Activated gamma-delta T cell treated with Interleukin-2 at 50 U/mL for 16 hours (primary cell): ENCODE data around the gene GLP1R.
"Not testable (repeated sequence)": the region's sequence is repeated elsewhere in the genome, so short reads cannot be mapped to it uniquely, and the experiment has no call there.

Experiments used
- DNase-seq: peaks from one replicate; pipeline ENCODE4 v3.0.0-alpha.2; 2020

Gene GLP1R

GRCh38 chr6:39090036-39090435, 41.5 kb downstream of the GLP1R start:
- DNase-seq: no peak

- no peak for DNase-seq
These were observed 42.6 kb downstream of the GLP1R start for GRCh38 chr6:39091220-39091619.

- no peak for DNase-seq
These were observed 43.5 kb downstream of the GLP1R start for GRCh38 chr6:39092124-39092523.

- no peak for DNase-seq
These were observed 44.6 kb downstream of the GLP1R start for GRCh38 chr6:39093149-39093708.

GRCh38 chr6:39095578-39095977, 47.0 kb downstream of the GLP1R start:
- no peak for DNase-seq

GRCh38 chr6:39100358-39100757, 51.8 kb downstream of the GLP1R start:
- no peak for DNase-seq

GRCh38 chr6:39102071-39102820, 53.7 kb downstream of the GLP1R start:
- no peak for DNase-seq

- no peak for DNase-seq
These were observed 54.2 kb downstream of the GLP1R start for GRCh38 chr6:39102821-39103136.

GRCh38 chr6:39104528-39104927, 55.9 kb downstream of the GLP1R start:
- no peak for DNase-seq

GRCh38 chr6:39107034-39107433, 58.5 kb downstream of the GLP1R start:
- DNase-seq: no peak

- DNase-seq: no peak
These were observed 59.1 kb downstream of the GLP1R start for GRCh38 chr6:39107641-39108040.

- DNase-seq: no peak
These were observed 59.7 kb downstream of the GLP1R start for GRCh38 chr6:39108041-39108839.

- no peak for DNase-seq
These were observed 62.7 kb downstream of the GLP1R start for GRCh38 chr6:39111280-39111679.

- DNase-seq: no peak
These were observed 65.2 kb downstream of the GLP1R start for GRCh38 chr6:39113788-39114187.

GRCh38 chr6:39114388-39114703, 65.8 kb downstream of the GLP1R start:
- no peak for DNase-seq

GRCh38 chr6:39114704-39115599, 66.4 kb downstream of the GLP1R start, which contains the start of gene SAYSD1:
TSS of gene SAYSD1 (minus strand) at chr6:39115186. CDS start at chr6:39115089, 97 bp downstream.
- peak; percentile 91 for DNase-seq

GRCh38 chr6:39118921-39119320, 70.3 kb downstream of the GLP1R start:
- no peak for DNase-seq

- no peak for DNase-seq
These were observed 75.5 kb downstream of the GLP1R start for GRCh38 chr6:39124114-39124513.

- DNase-seq: no peak
These were observed 79.5 kb downstream of the GLP1R start for GRCh38 chr6:39128106-39128505.

GRCh38 chr6:39128832-39129231, 80.3 kb downstream of the GLP1R start:
- no peak for DNase-seq

- DNase-seq: no peak
These were observed 82.1 kb downstream of the GLP1R start for GRCh38 chr6:39130691-39131090.

GRCh38 chr6:39134761-39135160, 86.2 kb downstream of the GLP1R start:
- DNase-seq: not testable (repeated sequence)

- not testable (repeated sequence) for DNase-seq
These were observed 87.6 kb downstream of the GLP1R start for GRCh38 chr6:39136207-39136606.
